Activated CD4-positive, alpha-beta T cell treated with anti-CD3 and anti-CD28 coated beads, Interleukin-2, amount 50 U/mL, for 24 hours (primary cell): ENCODE measurements around the gene CDH6.
"Not testable (repeated sequence)": the region's sequence is repeated elsewhere in the genome, so short reads cannot be mapped to it uniquely, and the experiment has no call there.

ENCODE experiments used
- DNase-seq, 2 donors: peaks; one replicate each; pipeline ENCODE4 v3.0.0-alpha.2; 2020; ENCODE audit warnings: low read depth in 1 of 2, low spot score in 1 of 2

Gene CDH6

DNA sequence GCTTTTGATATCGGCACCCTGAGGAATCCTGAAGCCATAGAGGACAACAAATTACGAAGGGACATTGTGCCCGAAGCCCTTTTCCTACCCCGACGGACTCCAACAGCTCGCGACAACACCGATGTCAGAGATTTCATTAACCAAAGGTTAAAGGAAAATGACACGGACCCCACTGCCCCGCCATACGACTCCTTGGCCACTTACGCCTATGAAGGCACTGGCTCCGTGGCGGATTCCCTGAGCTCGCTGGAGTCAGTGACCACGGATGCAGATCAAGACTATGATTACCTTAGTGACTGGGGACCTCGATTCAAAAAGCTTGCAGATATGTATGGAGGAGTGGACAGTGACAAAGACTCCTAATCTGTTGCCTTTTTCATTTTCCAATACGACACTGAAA, 129.5 kb downstream of the CDH6 start:
- DNase-seq, result no peak

DNA sequence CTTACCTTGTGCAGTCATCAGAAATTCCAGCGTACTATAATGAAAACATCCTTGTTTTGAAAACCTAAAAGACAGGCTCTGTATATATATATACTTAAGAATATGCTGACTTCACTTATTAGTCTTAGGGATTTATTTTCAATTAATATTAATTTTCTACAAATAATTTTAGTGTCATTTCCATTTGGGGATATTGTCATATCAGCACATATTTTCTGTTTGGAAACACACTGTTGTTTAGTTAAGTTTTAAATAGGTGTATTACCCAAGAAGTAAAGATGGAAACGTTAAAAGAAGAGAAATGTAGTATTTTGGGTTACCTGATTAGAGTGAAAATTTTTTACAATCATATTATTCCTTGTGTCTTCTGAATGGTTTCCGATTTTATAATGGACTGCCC, 131.4 kb downstream of the CDH6 start:
- DNase-seq, result no peak

DNA sequence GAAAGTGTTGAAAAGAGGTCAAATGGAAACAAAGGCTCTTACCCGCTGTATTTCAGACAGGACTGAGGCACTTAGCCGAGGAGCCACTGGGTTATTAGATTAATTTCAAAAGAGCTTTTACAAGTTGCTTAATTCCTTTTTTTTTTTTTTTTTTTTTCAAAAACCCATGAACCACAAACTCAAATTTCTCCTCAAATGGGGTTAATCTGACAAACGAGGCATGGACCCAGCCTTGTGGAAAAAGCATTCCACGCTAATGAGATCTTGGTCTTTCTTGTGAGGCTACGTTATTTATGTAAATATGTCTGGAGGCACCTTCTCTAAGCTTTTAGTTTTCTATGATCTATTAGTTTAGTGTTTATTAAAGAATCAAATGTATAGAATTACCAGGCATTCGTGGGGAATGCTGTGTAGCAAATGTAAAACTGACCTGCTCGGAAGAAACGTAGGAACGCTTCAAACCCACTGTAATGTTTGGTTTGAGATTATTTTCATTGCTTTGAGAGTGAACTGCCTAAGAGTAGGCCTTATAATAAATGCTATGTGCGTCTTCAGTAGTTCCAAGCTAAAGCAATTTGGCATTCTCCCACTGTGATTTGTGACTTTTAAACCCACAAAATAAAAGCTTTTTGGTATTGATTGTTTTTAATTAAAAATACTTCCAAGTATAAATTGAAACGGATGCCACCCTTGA, 134.7 kb downstream of the CDH6 start:
- no peak for DNase-seq

DNA sequence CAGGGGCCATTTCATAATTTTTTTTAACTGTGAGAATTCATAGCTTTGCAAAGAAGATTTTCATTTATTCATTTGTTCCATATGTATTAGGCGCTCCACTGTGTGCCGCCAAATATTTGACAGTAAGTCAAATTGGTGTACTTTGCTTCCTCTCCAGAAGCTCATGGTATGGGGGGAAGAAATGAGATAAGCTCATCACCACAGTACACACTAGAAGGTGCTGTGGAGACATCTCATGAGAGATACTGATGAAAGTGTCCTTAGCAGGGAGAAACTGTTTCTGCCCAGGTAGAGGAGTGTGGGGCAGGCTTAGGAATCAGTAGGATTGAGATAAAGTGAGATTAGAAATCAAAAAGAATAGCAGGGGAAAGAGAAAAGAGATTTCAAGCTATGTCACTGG, 136.2 kb downstream of the CDH6 start:
- no peak for DNase-seq

DNA sequence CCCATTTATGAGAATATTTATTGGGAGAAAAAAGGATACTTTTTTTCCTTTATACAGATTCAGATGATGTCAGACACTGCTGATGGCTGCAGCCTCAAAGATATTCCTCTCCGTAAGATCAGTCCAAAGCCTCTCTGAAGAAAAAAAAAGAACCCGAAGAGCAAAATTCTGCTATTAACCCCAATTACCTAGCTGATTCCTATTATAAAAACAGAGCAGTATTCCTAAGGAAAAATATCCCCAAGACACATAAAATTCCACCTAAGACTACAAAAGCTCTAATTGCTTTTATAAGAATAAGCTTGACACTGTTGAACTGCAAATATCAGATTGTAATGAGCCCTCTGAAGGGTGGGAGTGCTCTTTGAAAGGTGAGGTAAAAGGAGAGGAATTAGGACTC, 138.7 kb downstream of the CDH6 start:
- no peak for DNase-seq

DNA sequence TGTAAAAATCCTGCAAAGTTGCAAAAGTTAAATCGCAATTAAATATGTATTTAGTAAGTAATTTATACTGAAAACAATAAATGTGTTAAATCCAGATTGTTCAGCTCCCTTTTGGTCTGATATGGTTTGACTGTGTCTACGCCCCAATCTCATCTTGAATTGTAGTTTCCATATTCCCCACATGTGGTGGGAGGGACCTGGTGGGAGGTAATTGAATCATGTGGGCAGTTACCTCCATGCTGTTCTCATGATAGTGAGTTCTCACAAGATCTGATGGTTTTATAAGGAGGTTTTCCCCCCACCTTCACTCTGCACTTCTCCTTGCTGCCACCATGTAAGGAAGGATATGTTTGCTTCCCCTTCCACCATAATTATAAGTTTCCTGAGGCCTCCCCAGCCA, 140.0 kb downstream of the CDH6 start:
- DNase-seq, result no peak

DNA sequence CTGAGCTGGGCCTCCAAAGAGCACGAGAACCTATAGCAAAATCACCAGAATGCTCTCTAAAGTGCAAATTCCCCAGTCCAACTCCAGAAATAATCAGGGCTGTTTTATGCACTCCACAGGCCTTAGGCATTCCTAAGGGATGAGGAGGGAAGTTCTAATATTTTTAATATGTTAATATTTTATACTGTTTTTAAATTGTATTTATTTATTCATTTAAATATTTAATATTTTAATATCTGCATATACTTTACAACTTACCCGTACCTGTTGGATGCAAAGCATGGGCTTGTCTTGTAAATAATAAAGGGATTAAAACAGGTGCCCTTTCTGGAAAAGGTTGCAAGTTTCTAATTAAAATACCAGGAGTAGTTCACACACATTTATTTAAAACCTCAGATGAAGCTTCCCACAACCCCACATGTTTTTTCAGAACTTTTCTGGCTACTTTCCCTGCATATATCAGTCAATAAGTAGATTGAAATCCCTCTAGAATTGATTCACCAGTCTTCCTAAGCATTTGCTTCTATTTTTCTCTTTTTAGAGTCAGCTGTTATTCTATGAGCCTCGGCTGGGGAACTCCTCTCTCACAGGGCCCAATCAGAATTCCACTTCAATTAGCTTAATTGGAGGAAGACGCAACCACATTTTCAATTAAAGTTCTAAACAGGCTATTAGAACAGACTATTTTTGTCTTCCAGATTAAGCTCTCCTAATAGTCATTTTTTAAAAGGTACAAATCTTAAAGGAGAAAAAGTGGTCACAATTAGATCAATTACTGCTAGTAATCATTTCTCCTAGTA, 140.8 kb downstream of the CDH6 start:
- DNase-seq, result no peak

DNA sequence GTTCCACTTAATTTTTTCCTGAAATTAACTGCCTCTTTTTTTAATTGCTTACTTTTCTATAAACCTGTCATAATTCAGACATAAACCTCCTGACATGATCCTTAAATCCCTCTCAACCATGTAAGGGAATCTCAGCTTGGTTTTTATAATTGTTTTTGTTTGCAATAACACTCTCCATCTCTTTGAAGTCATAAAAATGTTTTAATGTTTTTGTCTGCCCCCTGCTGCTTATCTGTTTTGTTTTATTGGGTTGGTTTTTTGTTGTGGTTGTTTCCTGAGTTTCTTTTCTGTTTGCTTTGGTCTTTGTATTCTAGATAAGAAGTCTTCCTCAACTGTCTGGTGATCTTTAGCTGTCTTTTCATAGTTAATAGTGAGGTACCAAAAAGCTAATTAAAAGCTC, 142.0 kb downstream of the CDH6 start:
- DNase-seq, result no peak

DNA sequence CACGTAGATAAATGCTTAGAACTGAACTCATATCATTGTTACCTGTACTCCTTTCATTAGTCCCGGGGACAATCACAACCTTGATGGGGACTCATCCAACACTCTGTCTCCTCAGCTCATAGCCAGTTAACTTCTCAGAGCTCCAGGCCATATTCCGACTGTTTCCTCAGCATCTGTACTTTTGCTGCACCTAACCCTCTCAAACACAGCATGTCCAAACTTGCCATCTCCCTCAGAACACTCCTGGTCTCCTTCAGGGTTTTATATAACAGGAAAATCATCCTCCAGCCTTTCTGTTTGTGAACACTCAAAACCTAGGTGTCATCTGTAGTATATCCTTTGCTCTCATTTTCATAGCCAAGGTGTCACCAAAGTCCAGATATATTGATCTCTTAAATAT, 150.5 kb downstream of the CDH6 start:
- DNase-seq, result no peak

DNA sequence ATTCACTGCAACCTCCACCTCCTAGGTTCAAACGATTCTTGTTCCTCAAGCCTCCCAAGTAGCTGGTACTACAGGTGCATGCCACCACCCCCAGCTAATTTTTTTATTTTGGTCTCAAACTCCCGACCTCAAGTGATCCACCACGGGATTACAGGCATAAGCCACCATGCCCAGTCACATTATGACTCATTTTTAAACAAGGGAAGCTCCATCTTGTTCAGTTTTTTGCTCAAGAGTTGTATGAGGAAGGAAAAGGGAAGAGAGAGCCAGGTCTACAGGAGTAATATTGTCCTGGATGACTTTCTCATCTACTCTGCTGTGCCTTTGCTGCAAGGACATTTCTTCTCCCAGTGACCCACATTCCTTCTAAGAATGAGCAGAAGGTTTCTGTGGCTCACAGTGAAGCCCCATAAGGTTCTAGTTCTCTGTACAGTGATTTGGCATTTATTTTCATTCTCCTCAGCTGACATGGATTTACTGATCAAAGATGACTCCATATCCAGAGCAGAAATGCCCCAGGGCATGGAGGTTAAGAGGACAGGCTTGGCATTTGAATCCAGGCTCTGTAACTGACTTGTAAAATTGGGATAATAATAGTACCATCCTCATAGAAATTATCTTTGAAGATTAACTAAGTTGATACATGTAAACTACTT, 153.5 kb downstream of the CDH6 start:
- DNase-seq, result no peak

DNA sequence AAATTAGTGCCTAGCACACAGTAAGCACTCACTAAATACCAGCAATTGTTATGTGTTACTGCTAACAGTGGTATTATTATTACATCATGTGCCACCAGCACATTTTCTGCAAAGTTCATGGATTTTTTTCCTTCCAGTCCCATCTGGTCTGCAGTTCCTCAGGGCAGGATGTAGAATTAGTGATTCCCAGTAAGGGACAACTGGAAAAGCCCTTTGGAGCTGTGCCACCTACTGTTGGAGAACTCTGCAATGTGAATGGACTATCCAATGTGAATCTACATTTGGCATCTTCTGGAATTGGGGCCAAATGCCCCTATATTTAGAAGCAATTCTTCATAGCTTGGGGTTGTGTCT, 154.0 kb downstream of the CDH6 start:
- DNase-seq, result no peak

DNA sequence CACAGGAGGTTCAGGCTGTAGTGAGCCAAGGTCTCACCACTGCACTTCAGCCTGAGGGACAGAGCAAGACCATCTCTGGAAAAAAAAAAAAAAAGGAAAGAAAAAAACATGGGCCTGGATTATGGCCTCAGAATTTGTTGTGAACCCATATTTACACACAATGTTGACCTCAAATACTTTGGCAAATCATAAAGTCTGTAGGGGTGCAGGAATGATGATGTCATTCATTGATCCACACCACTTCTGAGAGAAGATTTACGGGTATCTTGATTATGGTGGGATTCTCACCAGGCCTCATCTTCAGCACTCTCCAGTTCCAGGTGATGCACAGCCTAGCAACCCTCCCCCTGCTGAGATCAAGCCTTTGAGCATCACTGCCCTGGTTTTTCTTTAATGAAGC, 156.9 kb downstream of the CDH6 start:
- no peak for DNase-seq

DNA sequence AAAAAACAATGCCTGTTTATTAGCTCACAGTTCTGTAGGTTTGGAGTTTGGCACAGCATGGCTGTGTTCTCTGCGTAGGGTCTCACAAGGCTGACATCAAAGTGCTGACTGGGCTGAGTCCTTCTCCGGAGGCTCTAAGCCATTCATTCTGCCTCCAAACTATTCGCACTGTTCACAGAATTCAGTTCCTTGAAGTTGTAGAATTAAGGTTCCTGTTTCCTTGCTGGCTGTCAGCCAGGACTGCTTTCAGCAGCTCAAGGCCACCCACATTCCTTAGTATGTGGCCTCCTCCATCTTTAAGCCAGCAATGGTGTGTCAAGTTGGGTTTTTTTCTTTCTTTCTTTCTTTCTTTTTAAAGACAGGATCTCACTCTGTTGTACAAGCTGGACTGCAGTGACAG, 161.9 kb downstream of the CDH6 start:
- no peak for DNase-seq

DNA sequence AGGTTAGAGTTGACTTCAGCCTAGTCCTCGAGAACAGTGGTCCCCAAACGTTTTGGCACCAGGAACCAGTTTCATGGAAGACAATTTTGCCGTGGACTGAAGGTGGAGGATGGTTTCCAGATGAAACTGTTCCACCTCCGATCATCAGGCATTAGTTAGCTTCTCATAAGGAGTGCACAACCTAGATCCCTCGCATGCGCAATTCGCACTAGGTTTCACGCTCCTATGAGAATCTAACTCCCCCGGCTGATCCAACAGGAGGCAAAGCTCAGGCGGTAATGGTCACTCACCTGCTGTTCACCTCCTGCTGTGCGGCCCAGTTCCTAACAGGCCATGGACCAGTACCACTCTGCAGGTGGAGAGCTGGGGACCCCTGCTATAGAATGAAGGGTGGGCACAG, 163.6 kb downstream of the CDH6 start:
- no peak for DNase-seq

DNA sequence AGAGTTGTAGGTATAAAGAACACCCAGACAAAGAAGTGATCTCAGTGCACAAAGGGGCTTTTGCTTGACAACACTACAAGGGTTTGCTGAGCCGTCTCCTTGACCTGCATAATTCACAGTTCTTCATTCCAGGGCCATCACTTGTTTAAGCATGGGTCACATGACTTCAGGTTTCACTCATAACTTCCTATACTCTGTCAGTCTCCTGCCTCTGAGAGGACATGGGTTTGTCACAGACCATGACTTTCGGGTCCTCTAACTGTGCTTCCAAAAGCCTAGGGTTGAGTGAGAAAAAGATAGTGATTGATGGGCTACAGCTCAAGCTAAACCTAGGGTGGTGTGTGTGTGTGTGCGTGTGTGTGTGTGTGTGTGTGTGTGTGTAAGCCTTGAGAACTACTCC, 166.4 kb downstream of the CDH6 start:
- DNase-seq, result no peak

DNA sequence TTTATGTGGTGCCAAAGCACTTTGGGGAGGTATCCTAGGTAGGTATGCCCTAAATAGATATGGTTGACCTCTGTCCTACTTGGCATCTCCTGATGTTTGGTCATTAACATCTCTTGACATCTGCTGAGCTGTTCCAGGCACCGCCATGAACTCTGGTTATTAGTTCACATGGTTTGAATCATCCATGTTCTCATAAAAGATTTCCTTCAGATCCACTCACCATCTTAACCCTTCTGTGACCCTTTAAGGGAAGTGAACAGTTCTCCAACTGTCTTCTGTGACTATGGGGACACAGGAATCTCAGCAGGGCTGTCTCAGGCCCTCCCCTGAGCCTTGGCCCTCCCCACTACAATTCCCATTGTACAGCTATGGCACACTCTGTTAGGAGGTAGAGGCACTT, 167.7 kb downstream of the CDH6 start:
- DNase-seq, result no peak

DNA sequence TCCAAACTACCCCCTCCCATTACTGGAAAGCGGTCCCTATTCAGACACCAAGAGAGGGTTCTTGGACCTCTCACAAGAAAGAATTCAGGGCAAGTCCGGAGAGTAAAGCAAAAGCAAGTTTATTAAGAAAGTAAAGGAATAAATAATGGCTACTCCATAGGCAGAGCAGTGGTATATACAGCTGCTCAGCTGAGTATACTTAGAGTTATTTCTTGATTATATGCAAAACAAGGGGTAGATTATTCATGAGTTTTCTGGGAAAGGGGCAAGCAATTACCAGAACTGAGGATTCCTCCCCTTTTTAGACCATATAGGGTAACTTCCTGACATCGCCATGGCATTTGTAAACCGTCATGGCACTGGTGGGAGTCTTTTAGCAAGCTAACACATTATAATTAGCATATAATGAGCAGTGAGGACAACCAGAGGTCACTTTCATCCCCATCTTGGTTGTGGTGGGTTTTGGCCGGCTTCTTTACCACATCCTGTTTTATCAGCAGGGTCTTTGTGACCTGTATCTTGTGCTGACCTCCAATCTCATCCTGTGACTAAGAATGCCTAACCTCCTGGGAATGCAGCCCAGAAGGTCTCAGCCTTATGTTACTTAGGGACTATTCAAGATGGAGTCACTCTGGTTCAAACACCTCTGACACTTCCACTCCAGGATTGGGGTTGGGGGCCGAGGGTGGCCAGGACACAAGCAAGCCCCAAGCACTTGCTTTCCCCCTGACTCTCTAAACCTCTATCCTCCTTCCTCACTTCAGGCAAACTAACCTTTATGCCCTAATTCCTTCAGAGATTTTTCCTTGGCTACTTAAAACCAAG, 168.4 kb downstream of the CDH6 start:
- DNase-seq, result not testable (repeated sequence)

DNA sequence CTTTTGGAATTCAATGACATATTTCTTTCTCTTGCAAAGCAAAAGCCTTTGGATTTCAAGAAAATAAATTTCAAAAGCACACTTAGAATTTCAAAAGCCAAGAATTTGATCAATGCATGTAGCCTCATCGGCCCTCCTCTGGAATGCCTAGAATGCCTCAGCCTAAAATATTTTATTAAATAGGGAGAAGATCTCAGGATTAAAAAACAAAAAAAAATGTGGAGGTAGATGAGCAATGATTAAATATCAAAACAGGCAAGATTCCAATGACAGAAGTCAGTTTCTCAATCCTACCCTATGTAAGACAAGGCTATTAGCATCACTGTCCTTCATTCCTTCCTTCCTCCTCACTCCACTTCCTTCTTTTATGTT, 169.0 kb downstream of the CDH6 start:
- no peak for DNase-seq

DNA sequence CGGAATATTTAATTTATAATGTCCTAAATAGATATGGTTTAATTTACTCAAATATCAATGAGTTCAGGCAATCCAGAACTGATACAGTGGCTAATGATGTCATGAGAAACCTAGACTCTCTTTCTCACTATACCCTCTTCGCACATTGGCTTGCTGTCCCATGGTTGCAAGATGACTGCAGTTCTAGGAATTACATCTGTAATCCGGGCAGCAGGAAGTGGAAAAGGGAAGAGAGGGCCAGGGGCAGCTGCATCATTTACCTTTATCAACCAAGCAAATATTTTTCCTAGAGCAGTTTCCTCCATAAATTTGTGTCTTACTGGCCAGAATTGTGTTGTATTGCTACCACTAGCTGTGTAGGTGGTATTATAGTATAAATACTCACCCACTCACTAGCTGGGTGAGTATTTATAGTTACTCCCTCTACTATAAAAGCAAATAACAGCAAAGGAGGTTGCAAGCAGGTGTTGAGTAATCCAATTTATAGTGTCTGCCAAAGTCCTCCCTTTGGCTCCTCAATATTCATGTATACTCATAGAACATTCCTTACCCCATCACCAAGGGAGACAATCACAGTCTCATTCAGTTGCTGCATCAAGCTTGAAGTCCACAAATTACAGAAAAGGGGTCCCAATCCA, 169.6 kb downstream of the CDH6 start:
- no peak for DNase-seq

DNA sequence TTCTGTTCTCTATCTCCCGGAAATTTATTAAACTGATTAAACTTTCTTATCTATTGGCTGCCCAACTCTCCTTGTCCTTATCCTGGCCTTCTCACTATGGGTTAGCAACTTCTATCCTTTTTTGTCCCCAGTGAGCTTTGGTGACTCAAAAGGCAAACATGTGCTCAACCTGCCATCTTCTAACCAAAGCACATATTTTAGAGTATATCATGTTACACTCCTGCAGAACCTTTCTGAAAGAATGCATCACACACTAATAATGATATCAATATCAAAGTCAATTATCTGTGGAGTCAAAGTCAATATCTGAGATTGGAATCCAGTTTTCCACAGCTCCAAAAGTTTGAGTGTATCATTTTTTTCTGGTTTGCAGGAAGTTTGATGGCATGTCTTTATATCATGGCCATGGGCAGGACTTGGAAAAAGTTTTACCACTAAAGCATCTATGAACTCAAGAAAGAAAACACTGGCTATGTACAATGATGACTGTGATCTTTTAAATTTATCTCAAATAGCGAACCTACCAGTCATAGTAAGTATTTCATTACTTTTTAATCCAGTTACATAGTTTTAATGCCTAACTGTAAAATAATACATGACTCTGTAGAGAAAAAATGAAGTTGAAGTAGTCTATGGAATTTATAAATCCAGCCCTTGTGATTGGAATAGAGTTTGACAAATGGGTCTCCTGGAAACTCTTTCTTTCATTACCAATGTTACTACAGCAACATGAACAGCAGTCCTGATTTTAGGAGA, 171.6 kb downstream of the CDH6 start:
- DNase-seq, result no peak

DNA sequence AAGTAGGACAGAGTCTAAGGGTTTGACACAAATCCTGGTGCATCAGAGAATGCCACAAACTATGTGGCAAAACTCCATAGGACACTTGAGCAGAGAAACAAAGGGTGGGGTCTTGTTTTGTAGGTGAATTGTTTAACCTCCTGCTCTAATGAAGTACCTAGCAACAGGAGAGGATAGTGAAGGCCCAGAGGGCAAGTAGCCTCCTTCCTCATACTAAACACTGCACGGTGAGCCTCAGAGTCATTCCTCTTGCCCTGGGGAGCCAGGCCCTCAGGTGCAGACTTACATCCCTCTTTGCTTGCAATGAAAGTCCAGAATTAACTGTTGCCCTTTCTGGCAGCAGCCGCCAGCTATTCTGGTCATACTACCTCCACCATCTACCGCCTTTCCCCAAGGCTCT, 172.3 kb downstream of the CDH6 start:
- DNase-seq, result no peak
